ENCODE results near the gene SLC12A7.
A peak's percentile ranks its signal among the peaks of the same experiment; 100 is the strongest.

The SLC12A7 gene

GRCh38 chr5:1141834-1142233 is 30.0 kb upstream of the SLC12A7 start:
- no peak for DNase-seq (ENCODE audit: low read depth in 3 of 3, low spot score in 1 of 3)

- no peak for DNase-seq (ENCODE audit: low read depth in 3 of 3, low spot score in 1 of 3)
Observed at GRCh38 chr5:1140818-1141189, 28.9 kb upstream of the SLC12A7 start.

GRCh38 chr5:1140171-1140817 is 28.4 kb upstream of the SLC12A7 start:
- peak; percentile 51 to 77 (median 65) for DNase-seq (ENCODE audit: low read depth in 3 of 3, low spot score in 1 of 3)

GRCh38 chr5:1139331-1140170 is 27.7 kb upstream of the SLC12A7 start:
- DNase-seq (ENCODE audit: low read depth in 3 of 3, low spot score in 1 of 3) = no peak

- DNase-seq (ENCODE audit: low read depth in 3 of 3, low spot score in 1 of 3) = no peak
Observed at GRCh38 chr5:1138445-1139245, 26.8 kb upstream of the SLC12A7 start.

DNA sequence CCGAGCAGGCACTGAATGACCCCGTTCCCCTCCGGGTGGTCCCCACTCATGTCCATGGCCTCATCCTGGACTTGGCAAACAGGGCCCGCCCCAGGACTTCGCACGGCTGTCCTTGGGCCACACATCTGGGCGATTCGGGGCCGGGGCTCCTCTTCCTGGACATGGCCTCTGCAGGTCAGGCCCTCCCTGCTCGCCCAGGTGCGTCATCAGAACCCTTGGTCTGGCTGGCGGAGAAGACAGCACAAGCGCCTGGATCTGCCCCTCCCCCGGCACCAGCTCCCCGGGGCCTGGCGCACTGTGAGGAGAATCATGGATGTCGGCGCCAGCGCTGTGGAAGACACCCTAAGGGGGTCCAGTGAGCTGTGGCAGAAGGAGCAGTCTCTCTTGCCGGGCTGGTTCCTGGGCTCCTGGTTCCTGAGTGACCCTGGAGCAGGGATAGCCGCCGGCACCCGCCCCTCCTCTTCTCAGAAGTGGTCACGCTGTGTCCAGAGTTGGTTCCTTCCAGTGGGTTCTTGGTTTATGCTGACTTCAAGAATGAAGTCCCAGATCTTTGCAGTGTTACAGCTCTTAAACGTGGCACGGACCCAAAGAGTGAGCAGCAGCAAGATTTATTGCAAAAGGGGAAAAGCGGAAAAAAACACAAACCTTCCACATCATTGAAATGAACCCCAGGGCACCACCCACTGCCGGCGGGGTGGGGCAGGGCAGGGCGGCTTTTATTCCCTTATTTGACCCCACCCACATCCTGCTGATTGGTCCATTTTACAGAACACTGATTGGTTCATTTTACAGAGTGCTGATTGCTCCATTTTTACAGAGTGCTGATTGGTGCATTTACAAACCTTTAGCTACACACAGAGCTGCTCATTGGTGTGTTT is 25.9 kb upstream of the SLC12A7 start:
- no peak for DNase-seq (ENCODE audit: low read depth in 3 of 3, low spot score in 1 of 3)

DNA sequence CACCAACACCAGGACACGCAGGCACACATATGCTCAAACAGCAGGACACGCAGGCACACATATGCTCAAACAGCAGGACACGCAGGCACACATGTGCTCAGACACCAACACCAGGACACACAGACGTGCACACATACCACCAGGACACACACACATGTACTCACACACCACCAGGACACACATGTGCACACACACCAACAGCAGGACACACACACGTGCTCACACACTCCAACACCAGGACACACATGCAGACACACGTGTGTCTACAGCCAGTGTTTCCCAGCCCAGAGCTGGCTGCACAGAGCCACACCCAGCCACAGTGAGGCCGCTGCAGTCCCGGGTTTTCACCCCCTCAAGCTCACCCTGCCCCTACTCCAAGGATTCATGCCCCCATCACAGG is 25.0 kb upstream of the SLC12A7 start:
- DNase-seq (ENCODE audit: low read depth in 3 of 3, low spot score in 1 of 3) = no peak

GRCh38 chr5:1135696-1136525 is 24.0 kb upstream of the SLC12A7 start:
- DNase-seq (ENCODE audit: low read depth in 3 of 3, low spot score in 1 of 3) = no peak

- DNase-seq (ENCODE audit: low read depth in 3 of 3, low spot score in 1 of 3) = no peak
Observed at GRCh38 chr5:1134478-1134877, 22.6 kb upstream of the SLC12A7 start.

- no peak for DNase-seq (ENCODE audit: low read depth in 3 of 3, low spot score in 1 of 3)
Observed at GRCh38 chr5:1133510-1134201, 21.8 kb upstream of the SLC12A7 start.

- DNase-seq (ENCODE audit: low read depth in 3 of 3, low spot score in 1 of 3) = no peak
Observed at GRCh38 chr5:1133108-1133507, 21.2 kb upstream of the SLC12A7 start.

GRCh38 chr5:1132570-1132969 is 20.7 kb upstream of the SLC12A7 start:
- no peak for DNase-seq (ENCODE audit: low read depth in 3 of 3, low spot score in 1 of 3)

DNA sequence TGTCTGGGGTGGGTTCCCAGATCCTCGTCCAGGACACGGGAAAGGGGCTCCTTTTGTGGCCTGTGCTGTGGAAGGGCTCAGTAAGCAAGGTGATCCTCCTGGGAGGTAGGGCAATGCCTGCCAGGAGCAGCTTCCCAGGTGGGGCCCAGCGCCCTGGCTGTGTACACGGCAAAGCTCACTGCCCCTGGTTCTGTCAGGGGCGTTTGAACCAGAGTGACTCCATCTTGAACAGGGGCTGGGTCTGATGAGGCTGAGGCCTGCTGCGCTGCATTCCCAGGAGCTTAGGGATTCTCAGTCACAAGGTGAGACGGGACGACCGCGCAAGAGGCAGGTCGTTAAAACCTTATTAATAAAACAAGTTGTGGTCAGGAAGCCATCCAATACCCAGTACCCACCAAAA is 19.9 kb upstream of the SLC12A7 start:
- no peak for DNase-seq (ENCODE audit: low read depth in 3 of 3, low spot score in 1 of 3)

GRCh38 chr5:1131191-1131621 is 19.3 kb upstream of the SLC12A7 start:
- DNase-seq (ENCODE audit: low read depth in 3 of 3, low spot score in 1 of 3) = no peak

- no peak for DNase-seq (ENCODE audit: low read depth in 3 of 3, low spot score in 1 of 3)
Observed at GRCh38 chr5:1130218-1130946, 18.5 kb upstream of the SLC12A7 start.

GRCh38 chr5:1129711-1130055 is 17.8 kb upstream of the SLC12A7 start:
- no peak for DNase-seq (ENCODE audit: low read depth in 3 of 3, low spot score in 1 of 3)

GRCh38 chr5:1128977-1129710 is 17.3 kb upstream of the SLC12A7 start:
- DNase-seq (ENCODE audit: low read depth in 3 of 3, low spot score in 1 of 3) = no peak
